DMS114 treated with DMSO at 0.1 percent for 48 hours (cell line): Measurements from ENCODE around the gene RAVER2.
"Not testable (repeated sequence)": the region's sequence is repeated elsewhere in the genome, so short reads cannot be mapped to it uniquely, and the experiment has no call there.

Experiments used
- DNase-seq: peaks from one replicate; lab custom pipeline; 2025; ENCODE audit not compliant: unreplicated experiment; lab: John Stamatoyannopoulos, UW

RAVER2 gene, protein sequence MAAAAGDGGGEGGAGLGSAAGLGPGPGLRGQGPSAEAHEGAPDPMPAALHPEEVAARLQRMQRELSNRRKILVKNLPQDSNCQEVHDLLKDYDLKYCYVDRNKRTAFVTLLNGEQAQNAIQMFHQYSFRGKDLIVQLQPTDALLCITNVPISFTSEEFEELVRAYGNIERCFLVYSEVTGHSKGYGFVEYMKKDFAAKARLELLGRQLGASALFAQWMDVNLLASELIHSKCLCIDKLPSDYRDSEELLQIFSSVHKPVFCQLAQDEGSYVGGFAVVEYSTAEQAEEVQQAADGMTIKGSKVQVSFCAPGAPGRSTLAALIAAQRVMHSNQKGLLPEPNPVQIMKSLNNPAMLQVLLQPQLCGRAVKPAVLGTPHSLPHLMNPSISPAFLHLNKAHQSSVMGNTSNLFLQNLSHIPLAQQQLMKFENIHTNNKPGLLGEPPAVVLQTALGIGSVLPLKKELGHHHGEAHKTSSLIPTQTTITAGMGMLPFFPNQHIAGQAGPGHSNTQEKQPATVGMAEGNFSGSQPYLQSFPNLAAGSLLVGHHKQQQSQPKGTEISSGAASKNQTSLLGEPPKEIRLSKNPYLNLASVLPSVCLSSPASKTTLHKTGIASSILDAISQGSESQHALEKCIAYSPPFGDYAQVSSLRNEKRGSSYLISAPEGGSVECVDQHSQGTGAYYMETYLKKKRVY

DNA sequence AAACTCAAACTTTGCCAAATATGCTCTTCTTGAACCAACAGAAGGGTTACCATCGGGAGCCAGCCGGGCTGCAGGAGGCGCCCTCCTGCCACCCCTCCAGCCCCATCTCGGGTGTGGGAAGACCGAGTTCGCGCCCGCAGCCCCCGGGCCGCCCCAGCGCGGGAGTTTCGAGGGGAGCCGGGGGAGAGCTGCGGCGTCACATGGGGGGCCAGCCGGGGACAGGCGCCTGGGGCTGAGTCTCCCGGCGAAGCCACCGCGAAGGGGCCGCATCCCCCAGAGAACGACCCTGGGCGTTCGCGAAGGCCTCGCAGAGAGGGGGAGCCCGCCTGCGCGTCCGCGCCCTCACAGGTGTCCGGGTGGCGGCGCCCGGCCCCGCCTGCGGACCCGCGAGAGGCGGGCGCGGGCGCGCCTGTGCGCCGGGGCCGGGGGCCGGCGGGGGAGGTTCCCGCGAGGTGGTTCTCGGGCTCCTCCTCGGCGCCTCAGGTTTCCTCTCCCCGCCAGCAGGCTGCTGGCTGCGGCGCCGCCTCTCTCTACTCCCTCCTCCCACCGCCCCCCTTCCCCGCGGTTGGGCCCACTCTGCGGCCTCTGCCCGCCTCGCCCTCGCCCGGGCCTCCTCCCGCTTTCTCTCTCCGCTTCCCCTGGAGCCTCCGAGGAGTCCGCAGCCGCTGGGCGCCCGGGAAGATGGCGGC lies at the start of gene RAVER2:
RAVER2 (plus strand) TSS at position 584 of the 689 bp plus-strand sequence; CDS start at position 682, 98 bp downstream.
- DNase-seq, result peak; percentile 53

DNA sequence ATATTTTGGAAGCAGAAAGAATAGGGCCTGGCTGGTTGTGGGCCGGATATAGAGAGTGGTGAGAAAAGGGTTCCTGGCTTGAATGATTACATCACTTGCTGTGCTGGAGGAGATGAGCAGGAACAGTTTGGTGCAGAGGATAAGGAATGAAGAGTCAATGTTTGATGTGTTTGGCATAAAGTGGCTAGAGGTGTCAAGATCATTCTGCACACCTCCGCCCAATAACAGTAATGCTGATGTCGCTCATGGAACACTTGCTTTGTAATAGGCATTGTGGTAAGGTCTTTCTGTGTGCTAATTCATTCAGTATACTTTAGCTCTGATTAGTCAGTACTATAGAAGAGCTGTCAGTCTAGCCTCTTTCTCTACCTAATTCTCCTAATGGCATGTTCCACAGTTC lies 48.0 kb upstream of the RAVER2 start:
- no peak for DNase-seq

- no peak for DNase-seq
These were observed 45.5 kb upstream of the RAVER2 start for GRCh38 chr1:64699327-64699726.

DNA sequence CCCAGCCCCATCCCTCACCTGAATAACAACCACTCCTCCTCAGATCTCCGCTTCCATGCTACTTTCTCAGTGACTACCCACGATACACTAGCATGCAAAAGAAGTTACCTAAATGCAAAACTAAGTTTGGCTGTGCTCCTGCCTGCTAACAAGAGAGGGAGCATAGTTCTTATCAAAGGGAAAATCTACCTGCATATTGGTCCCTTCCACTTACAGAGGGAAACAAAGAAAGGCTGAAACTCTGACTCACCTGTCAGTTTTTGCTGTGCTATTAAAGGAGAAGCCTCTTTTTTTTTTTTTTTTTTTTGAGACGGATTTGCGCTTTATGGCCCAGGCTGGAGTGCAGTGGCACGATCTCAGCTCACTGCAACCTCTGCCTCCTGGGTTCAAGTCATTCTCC lies 43.8 kb upstream of the RAVER2 start:
- no peak for DNase-seq

DNA sequence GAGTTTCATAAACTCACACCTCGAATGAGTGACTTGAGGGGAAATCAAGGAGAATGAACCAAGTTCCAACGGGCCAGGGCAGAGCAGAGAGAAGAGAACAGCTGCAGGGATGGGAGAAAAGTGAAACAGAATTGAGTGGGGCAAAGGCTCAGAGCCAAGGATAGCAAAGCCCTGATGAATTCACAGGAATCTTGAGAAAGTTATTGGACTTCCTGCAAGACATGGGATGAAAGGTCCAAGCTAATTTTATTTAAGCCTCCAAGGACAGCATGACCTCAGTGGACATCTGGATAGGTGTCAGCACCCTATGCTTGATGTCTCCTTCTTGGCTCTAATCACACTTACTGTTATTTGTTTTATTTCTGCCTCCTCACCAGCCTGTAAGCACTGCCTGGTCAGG lies 43.0 kb upstream of the RAVER2 start:
- no peak for DNase-seq

- DNase-seq, result not testable (repeated sequence)
These were observed 42.2 kb upstream of the RAVER2 start for GRCh38 chr1:64702670-64703069.

DNA sequence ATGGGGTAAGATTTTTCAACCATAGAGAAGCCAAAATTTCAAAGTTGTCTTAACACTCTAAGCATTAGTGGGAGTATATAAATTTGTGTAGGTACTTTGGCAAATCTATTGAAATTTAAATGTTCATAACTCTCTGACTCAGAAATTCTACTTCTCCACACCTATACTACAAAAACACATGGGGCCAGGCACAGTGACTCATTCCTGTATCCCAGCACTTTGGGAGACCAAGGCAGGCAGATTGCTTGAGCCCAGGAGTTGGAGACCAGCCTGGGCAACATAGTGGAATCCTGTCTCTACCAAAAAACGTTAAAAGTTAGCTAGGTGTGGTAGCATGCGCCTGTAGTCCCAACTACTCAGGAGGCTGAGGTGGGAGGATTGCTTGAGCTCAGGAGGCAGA lies 41.3 kb upstream of the RAVER2 start:
- no peak for DNase-seq

DNA sequence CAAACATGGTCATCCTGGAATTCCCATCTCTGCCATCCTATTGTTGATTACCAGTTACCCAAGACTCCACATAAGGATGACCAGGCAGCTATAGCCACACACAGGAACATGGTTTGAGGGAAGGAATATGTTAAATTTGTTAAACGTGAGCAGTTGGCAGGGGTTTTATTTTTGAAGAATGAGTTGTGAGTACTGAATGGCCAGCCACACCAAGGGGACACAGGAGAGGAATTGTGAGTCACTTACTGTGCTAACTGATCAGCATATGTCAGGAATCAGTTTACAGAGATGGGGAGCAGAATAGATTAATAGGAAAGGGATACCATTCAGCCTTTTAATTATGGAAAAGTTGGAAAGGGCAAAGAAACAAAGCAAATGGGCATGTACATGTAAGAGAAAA lies 39.3 kb upstream of the RAVER2 start:
- DNase-seq, result no peak

DNA sequence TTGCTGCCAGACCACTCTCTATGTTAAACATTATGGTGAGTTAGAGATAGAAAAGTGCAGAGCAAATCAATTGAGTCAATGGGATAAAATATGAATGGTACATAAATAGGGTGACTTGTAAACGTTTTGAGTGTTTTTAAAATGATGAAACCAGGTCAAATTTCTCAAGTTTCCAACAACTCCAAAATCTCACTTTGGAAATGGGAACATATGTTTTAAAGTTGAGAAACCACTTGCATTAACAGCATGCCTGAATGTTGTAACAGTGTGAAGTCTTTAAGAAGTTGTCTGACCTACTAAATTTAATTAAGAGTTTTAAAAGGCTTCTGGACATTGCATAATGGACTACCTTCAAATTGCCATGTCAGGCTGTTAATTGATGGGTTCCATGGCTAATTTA lies 33.6 kb upstream of the RAVER2 start:
- DNase-seq, result no peak

- DNase-seq, result no peak
These were observed 32.8 kb upstream of the RAVER2 start for GRCh38 chr1:64712049-64712448.

DNA sequence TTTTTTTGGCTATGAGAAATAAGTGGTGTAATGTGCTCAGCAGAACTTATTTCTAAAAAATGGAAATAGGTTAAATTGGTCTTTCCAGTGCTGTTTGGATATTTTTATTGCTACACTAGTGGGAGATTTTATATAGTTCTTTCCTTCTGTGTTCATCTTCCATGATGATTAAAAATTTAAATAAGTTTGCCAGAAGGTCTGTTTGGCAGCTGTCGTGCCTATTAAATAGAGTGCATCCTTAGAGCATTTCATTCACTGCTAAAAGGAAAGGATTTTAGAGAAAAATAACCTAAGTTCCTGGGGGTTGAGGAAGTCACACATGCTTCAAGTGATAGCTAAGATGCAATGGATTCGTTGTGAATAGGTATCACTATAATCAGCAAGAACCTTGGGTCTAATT lies 29.7 kb upstream of the RAVER2 start:
- DNase-seq, result no peak

DNA sequence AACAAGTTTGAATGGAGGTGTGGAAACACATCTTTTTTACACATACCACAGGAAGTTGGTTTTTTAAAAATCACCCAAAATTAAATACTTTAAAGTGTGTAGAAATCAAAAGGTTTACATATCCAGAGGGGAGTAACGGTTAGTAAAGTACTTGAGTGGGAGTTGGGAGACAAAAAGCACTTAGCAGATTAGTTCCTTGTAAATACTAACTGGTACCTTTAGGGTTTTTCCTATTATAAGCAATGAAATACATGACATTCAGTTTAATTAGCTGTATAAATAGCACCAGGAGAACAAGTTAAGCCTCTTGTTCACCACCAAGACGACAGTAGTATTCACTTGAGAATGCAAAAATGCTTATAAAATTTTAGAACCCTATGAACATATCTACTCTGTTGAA lies 23.7 kb upstream of the RAVER2 start:
- DNase-seq, result no peak

DNA sequence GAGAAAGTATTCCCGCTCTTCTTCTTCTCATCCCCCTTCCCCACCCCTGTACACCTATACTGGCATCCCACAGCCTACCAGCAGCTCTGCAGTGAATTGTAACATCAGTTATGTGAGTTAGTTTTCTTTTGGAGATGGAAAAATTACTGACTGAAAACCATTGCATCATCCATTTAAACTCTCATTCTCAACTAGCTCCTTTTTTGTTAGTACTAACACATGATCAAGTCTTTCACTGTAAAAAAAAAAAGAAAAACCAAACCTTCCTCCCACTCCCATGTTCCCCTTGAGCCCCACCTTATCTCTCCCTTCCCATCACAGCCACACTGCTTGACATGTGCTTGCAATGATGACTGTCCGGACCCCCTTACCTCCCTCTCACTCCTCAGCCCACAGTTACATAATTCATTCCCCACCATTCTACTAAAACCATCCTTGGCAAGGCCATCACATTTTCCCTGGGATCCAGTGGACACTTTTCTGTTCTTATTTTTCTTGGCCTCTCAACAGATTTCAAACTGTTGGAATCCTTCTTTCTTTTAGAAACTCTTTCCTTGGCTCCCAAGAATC lies 23.2 kb upstream of the RAVER2 start:
- no peak for DNase-seq

DNA sequence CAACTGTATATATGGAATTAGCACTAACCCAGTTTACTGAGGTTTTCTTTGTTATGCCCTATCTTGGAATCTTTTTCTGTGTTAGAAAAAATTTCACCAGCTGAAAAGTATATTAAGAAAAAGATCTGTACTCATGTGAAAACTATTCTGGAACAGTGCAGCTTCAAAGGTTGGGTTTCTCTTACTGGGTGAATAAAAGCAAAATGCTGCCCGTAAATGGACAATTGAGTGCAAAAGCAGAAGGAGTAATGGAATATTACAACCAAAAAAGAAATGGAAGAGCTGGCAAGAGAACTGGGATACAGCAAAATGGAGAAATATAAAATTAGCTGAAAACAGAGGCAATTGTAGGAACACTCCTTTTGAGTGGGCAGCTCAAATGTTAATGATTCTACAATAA lies 17.0 kb upstream of the RAVER2 start:
- DNase-seq, result no peak

DNA sequence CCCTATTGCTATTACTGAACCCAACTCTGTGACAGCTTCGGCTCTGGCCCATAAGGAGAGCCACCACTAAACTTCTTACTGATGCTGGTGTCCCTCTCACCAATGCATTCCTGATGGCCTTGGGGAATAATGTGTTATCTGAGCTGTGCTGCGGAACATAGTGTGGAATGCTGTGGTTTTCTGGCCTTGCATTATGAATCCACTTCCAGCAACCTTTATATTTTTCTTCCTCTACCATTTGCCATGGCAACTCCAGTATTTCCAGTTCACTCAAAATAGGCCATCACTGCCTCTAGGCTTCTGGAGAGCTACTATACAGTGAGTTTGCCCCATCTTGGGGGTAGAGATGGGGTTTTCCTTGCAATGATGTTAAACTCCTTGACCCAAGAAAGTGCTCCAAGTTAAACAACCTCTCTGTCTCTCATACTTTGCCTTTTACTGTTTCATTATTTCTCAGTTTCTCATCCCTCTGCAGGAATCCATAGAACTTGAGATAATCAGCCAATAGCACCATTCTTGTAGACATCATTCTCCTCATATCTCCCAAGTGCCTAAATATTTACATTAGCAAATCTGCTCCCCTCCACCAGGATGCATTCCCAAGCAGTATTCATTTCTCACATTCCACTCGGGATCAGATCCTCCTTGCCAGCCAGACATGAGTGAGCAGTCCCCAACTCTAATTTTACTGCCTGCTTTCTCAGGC lies 11.1 kb upstream of the RAVER2 start:
- DNase-seq, result no peak

- no peak for DNase-seq
These were observed 10.6 kb upstream of the RAVER2 start for GRCh38 chr1:64734287-64734652.

DNA sequence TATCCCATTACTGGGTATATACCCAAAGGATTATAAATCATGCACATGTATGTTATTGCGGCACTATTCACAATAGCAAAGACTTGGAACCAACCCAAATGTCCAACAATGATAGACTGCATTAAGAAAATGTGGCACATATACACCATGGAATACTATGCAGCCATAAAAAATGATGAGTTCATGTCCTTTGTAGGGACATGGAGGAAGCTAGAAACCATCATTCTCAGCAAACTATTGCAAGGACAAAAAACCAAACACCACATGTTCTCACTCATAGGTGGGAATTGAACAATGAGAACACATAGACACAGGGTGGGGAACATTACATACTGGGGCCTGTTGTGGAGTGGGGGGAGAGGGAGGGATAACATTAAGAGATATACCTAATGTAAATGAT lies 4.2 kb upstream of the RAVER2 start:
- DNase-seq, result not testable (repeated sequence)

DNA sequence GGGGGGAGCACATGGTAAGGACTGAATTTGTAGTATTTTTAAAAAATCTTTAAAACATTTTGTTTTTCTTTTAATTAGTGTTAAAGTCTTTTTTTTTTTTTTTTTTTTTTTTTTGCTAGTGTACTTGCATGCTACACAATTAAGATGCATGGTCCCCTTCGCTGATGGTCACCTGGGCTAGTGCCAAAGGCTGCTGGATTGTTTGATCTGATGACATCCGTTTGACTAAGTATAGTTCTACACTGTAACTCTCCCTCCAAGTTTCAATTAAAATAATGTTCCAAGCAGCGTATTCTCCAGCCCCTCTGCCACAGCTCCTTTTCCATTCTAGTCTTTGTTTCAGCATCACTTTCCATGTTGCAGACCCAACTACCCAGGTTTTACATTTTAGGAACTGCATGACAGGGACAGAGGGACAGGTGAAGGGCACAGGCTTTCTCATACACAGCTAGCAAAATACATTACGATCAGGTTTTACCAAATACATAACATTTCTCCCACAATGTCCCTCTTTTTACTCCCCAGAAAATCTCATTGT lies 852 bp upstream of the RAVER2 start:
- DNase-seq, result no peak

DNA sequence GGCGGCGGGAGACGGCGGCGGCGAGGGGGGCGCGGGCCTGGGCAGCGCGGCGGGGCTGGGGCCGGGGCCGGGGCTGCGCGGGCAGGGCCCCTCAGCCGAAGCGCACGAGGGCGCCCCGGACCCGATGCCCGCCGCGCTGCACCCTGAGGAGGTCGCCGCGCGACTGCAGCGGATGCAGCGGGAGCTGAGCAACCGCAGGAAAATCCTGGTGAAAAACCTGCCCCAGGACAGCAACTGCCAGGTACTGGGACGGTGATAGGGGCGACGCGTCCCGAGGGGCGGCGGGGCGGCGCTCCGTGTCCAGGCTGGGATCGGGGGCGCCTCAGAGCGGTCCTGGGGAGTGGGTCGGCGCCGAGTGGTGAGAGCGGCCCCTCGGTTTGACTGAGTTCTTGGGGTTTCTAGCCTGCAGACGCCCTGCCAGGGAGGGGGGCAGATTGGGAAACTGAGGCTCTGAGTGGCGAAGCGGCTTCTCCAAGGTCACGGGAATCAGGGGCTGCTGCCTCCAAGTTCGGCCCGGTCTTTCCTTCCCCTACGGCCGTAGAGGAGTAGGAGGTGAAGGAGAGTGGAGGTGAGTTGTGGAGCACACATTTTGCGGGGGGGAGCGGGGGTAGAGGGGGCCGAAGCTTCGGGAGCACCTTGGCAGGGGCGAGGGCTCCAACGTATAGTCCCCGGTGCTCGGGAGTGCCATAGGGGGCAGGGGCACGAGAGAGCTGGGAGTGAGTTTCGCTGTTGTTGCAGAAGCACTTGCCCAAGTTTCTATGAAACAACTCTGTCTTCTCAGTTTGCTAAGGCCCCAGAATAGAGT lies 508 bp downstream of the RAVER2 start:
- no peak for DNase-seq
